GM19035 (cell line): ENCODE measurements around the gene EIF4H.
"Not testable (repeated sequence)": the region's sequence is repeated elsewhere in the genome, so short reads cannot be mapped to it uniquely, and the experiment has no call there.

Experiments
- ATAC-seq: cut with Tn5 transposase; IDR thresholded peaks from one replicate; pipeline ENCODE4 v1.9.1; 2021; ENCODE audit not compliant: unreplicated experiment

Gene EIF4H

GRCh38 chr7:74223711-74224510, 49.8 kb downstream of the EIF4H start:
- ATAC-seq = no peak

GRCh38 chr7:74224511-74224832, 50.3 kb downstream of the EIF4H start:
- ATAC-seq = no peak

- not testable (repeated sequence) for ATAC-seq
Observed at GRCh38 chr7:74224907-74225306, 50.8 kb downstream of the EIF4H start.

- no peak for ATAC-seq
Observed at GRCh38 chr7:74225400-74225799, 51.2 kb downstream of the EIF4H start.

- no peak for ATAC-seq
Observed at GRCh38 chr7:74226633-74227032, 52.5 kb downstream of the EIF4H start.

- no peak for ATAC-seq
Observed at GRCh38 chr7:74228951-74229900, 55.1 kb downstream of the EIF4H start.

GRCh38 chr7:74230446-74231231, 56.5 kb downstream of the EIF4H start:
- peak; percentile 36 for ATAC-seq

- ATAC-seq = peak; percentile 61
Observed at GRCh38 chr7:74231232-74231590, 57.1 kb downstream of the EIF4H start.

GRCh38 chr7:74233655-74234285, 59.6 kb downstream of the EIF4H start:
- ATAC-seq = no peak

- no peak for ATAC-seq
Observed at GRCh38 chr7:74235518-74236268, 61.5 kb downstream of the EIF4H start.

- ATAC-seq = no peak
Observed at GRCh38 chr7:74236284-74236683, 62.1 kb downstream of the EIF4H start.

- no peak for ATAC-seq
Observed at GRCh38 chr7:74240482-74240881, 66.3 kb downstream of the EIF4H start.

- ATAC-seq = no peak
Observed at GRCh38 chr7:74242122-74242443, 67.9 kb downstream of the EIF4H start.

- no peak for ATAC-seq
Observed at GRCh38 chr7:74246497-74246896, 72.3 kb downstream of the EIF4H start.
